ENCODE results near the gene TRABD2B.

The TRABD2B gene

DNA sequence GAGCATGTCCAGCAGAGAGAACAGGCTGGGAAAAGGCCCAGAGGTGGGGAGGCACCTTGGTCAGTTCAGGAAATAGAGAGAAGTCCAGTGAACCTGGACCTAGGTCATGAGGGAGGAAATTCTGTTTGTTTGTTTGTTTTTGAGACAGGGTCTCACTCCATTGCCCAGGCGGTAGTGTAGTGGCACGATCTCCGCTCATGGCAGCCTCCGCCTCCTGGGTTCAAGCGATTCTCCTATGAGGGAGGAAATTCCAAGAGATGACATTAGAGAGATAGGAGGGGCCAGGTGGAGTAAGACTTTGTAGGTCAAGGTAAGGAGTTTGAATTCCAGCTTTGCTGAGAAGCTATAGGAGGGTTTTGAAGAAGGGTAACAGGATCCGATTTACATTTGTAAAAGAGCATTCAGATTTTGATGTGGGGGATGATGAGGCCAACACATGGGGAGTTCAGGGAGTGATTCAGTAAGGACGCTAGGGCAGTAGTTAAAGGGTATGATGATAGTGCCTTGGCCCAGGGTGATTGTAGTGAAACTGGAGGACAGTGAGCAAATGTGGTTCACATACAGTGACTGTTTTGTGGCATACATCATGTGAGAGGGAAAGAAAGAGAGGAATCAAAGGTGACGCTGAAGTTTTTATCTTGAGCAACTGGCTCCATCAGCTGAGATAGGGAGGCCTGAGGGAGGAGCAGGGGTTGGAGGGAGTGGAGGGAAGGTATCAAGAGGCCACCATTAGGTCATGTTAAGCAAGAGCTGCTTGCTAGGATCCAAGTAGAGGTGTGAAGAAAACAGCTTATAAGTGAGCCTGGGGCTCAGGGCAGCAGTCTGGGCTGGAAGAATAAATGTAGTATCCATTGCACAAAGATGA, 8.3 kb upstream of the TRABD2B start:
- ChIA-PET CTCF (interaction anchor here (0.5 to 4.6 kb wide), 7 partner anchors 8 to 486 kb away, joined by 3 to 28 read pairs (median 3); partner anchors contain the start of gene TRABD2B), POLR2A (no interaction called here)
- TF ChIP-seq ZNF16 (tag by site-specific recombination; IDR thresholded peaks at IDR 0.05; ENCODE audit: low read depth) (no peak), YY2 (tag by site-specific recombination; IDR thresholded peaks at IDR 0.05) (no peak), ZNF521 (tag by site-specific recombination; IDR thresholded peaks at IDR 0.05) (no peak), ZNF121 (tag by site-specific recombination; IDR thresholded peaks at IDR 0.05) (0 out of 2 replicates have a peak, but pooled peaks have one; percentile 26)
- Histone ChIP-seq H3K4me3 (ENCODE audit: low read depth, low read length) (no peak overlapping the region), H3K36me3 (ENCODE audit: control insufficient read depth in 2 of 2, insufficient read depth in 1 of 2, low read length in 2 of 2) (no peaks in the 10 kb centered on the region), H3K27ac (ENCODE audit: extremely low read depth, low read depth, low read length) (no peak overlapping the region), H3K9me3 (ENCODE audit: control insufficient read depth, insufficient read depth, low read depth, low read length) (no peaks in the 10 kb centered on the region), H3K4me1 (ENCODE audit: control insufficient read depth, insufficient read depth, low read length) (peaks cover 6% of the 10 kb centered on the region)

DNA sequence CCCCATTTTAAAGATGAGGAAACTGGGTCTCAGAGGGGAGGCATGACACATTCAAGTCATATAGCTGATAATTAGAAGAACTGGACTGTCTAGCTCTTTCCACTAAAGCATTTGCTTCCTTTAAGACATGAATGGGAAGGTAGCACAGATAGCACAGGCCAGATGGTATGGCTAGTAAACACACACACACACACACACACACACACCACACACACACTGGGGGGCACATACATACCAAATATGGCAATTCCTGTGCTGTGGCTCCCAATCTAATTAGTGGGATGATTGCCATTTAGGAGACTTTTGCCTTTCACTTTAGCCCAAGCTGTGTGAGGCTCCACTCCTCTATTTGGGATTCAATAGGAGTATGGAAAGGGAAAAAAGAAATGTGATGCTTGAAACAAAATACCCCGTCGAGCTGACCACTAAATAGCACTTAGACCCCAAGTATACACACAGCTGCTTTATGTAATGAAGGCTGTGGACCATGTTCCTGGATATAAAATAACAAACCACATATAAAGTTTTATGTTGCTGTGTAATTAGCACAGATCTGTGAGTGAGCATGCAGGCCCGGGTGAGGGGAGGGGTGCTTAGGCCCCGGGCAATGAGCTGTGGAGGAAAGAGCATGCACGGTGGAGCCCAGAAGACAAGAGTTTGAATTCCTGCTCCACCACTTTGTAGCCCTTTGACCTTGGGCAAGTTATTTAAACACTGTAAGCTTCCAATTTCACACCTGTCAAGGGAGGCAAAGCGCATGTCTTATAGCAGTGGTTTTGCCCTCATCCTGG, 6.8 kb upstream of the TRABD2B start:
- ChIA-PET POLR2A (interaction anchor here (0.8 to 0.9 kb wide), 2 partner anchors 46 to 49 kb away, joined by 4 read pairs; no protein-coding TSS in a partner anchor), CTCF (interaction anchor here (0.6 to 1.4 kb wide), 8 partner anchors 34 to 266 kb away, joined by 3 to 10 read pairs (median 4); no protein-coding TSS in a partner anchor)
- Histone ChIP-seq H3K4me3 (ENCODE audit: low read depth, low read length) (no peak overlapping the region), H3K9me3 (ENCODE audit: control insufficient read depth, insufficient read depth, low read depth, low read length) (no peaks in the 10 kb centered on the region), H3K27ac (ENCODE audit: extremely low read depth, low read depth, low read length) (no peak overlapping the region), H3K36me3 (ENCODE audit: control insufficient read depth in 2 of 2, insufficient read depth in 1 of 2, low read length in 2 of 2) (no peaks in the 10 kb centered on the region), H3K4me1 (ENCODE audit: control insufficient read depth, insufficient read depth, low read length) (peaks cover 6% of the 10 kb centered on the region)
- TF ChIP-seq SP7 (tag by site-specific recombination; IDR thresholded peaks at IDR 0.05) (peak; percentile 99), ZSCAN16 (tag by site-specific recombination; IDR thresholded peaks at IDR 0.05) (no peak), IKZF3 (tag by site-specific recombination; IDR thresholded peaks at IDR 0.05) (no peak), HOXD13 (CRISPR knock-in tag; IDR thresholded peaks at IDR 0.05; ENCODE audit: borderline replicate concordance) (no peak), EGR2 (tag by site-specific recombination; IDR thresholded peaks at IDR 0.05; ENCODE audit: low read depth) (no peak), MZF1 (tag by site-specific recombination; IDR thresholded peaks at IDR 0.05; ENCODE audit: borderline replicate concordance) (no peak), KLF10 (tag by site-specific recombination; IDR thresholded peaks at IDR 0.05) (no peak), ZNF311 (tag by site-specific recombination; IDR thresholded peaks at IDR 0.05; ENCODE audit: borderline replicate concordance) (no peak), ZNF624 (tag by site-specific recombination; IDR thresholded peaks at IDR 0.05) (no peak), ZNF19 (tag by site-specific recombination; IDR thresholded peaks at IDR 0.05; ENCODE audit: low read depth) (no peak), ZIC2 (tag by site-specific recombination; IDR thresholded peaks at IDR 0.05) (peak; percentile 21), ZNF664 (tag by site-specific recombination; IDR thresholded peaks at IDR 0.05) (no peak), ZNF747 (tag by site-specific recombination; IDR thresholded peaks at IDR 0.05) (no peak), GLI4 (tag by site-specific recombination; IDR thresholded peaks at IDR 0.05) (no peak), ZNF585B (tag by site-specific recombination; IDR thresholded peaks at IDR 0.05) (no peak), ZNF394 (tag by site-specific recombination; IDR thresholded peaks at IDR 0.05; ENCODE audit: borderline replicate concordance) (no peak), ZNF473 (tag by site-specific recombination; IDR thresholded peaks at IDR 0.05) (no peak), ZNF623 (tag by site-specific recombination; IDR thresholded peaks at IDR 0.05) (no peak), ZBTB17 (tag by site-specific recombination; IDR thresholded peaks at IDR 0.05) (no peak), ZNF391 (tag by site-specific recombination; IDR thresholded peaks at IDR 0.05; ENCODE audit: borderline replicate concordance, low read depth) (no peak), ZNF677 (tag by site-specific recombination; IDR thresholded peaks at IDR 0.05) (no peak), TCF7L2 (IDR thresholded peaks at IDR 0.05; ENCODE audit: borderline replicate concordance, low read depth, low read length) (no peak), ZNF660 (tag by site-specific recombination; IDR thresholded peaks at IDR 0.05) (no peak), YY1 (tag by site-specific recombination; IDR thresholded peaks at IDR 0.05) (no peak), ZNF248 (tag by site-specific recombination; IDR thresholded peaks at IDR 0.05) (no peak), ZNF324 (tag by site-specific recombination; IDR thresholded peaks at IDR 0.05) (no peak), ZNF133 (tag by site-specific recombination; IDR thresholded peaks at IDR 0.05) (no peak)
- TF ChIP-seq, protein P1, sequence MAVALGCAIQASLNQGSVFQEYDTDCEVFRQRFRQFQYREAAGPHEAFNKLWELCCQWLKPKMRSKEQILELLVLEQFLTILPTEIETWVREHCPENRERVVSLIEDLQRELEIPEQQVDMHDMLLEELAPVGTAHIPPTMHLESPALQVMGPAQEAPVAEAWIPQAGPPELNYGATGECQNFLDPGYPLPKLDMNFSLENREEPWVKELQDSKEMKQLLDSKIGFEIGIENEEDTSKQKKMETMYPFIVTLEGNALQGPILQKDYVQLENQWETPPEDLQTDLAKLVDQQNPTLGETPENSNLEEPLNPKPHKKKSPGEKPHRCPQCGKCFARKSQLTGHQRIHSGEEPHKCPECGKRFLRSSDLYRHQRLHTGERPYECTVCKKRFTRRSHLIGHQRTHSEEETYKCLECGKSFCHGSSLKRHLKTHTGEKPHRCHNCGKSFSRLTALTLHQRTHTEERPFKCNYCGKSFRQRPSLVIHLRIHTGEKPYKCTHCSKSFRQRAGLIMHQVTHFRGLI (tag by site-specific recombination; IDR thresholded peaks at IDR 0.05), result no peak
- TF ChIP-seq, protein P2, sequence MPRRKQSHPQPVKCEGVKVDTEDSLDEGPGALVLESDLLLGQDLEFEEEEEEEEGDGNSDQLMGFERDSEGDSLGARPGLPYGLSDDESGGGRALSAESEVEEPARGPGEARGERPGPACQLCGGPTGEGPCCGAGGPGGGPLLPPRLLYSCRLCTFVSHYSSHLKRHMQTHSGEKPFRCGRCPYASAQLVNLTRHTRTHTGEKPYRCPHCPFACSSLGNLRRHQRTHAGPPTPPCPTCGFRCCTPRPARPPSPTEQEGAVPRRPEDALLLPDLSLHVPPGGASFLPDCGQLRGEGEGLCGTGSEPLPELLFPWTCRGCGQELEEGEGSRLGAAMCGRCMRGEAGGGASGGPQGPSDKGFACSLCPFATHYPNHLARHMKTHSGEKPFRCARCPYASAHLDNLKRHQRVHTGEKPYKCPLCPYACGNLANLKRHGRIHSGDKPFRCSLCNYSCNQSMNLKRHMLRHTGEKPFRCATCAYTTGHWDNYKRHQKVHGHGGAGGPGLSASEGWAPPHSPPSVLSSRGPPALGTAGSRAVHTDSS (tag by site-specific recombination; IDR thresholded peaks at IDR 0.05), result no peak
